Measurements from ENCODE around the gene ZC3H7A.

ZC3H7A gene

DNA sequence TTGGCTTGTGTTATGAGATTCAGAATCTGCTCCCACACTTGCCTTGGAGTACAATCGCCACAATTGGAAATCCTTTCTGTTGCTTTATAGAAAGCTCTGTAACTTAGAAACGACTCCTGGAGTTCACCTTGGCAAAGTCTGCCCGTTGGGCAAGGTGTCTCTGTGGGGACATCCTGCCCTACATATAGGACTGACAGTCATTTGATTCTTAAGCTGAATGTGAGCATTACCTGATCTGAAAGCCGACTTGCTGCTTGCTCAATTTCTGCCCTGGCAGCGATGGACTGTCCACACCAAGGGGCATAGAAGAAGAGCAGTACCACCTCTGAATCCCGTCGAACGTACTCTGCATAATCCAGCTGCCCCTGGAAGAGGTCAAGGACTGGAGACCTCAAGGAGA is 61.3 kb downstream of the ZC3H7A start:
- no peak for DNase-seq (ENCODE audit: low read depth)

DNA sequence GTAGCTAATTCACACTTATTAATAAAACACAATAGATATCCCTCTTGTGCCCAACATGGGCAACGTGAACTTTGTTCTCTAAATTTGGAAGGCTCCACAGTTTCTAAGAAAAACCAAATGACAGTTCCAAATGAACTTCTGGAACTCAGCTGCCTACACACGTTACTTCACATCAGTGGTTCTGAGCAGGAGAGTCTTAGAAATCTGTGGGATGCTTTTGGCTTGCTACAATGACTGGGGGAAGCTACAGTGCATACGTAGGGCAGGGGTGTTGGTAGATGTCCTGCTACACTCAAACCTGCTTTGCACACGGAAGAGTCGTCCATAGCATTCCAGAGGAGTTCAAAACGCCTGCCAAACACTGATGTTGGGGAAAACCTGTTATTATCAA is 62.4 kb downstream of the ZC3H7A start:
- DNase-seq (ENCODE audit: low read depth): no peak

DNA sequence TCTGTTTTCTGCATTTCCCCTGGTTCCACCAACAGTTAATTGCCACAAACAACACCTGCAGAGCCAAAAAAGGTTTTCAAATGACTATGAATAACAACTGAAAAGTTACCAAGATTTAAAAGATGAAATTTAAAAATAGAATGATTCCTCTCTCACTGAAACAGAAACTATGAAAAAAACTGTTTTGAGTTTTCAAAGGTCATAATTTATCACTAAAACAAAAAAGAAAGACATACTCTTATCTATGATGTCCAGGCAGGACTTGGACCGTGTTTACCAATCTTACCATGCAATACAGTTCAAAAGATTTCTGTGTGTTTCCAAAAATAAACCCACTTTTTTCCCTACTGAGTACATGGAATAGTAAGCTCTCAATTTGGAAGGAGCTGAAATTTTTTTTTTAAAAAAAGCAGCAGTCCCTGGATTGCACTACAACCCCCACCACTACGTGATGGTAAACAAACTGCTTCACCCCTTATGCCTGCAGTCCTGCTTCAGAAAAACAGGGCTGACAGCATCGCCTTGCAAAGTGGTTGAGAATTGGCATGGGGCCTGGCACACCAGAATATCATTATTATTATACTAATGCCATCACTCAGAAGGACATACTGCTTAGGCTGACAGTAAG is 62.9 kb downstream of the ZC3H7A start:
- DNase-seq (ENCODE audit: low read depth): no peak

DNA sequence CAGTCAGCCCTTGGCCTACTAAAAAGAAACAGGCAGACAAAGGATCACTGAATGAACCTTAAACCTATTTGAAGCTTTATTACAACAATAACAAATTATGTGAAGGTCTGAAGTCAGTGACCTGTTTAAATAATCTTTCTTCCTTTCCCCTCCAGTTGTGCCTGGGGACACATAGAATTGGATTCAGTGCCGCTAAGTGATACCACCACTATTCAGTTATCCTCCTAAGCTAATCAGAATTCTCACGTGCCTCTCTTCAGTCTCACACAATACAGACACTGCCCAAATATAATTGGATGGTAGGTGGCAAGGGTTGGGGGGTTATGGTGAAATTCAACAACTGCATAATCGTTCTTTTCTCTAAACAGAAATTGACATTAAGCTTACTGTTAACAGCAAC is 65.8 kb downstream of the ZC3H7A start:
- no peak for DNase-seq (ENCODE audit: low read depth)

DNA sequence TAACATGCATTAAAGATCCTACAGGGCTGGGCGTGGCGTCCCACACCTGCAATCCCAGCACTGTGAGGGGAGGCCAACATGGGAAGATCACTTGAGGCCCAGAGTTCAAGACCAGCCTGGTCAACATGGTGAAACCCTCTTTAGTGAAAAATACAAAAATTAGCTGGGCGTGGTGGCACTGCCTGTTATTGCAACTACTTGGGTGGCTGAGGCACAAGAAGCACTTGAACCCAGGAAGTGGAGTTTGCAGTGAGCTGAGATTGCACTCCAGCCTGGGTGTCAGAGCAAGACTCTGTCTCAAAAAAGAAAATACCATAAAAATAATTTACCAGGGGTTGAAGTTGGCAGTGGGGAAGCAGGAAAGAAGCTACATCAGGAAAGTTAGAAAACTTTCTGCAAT is 67.3 kb downstream of the ZC3H7A start:
- DNase-seq (ENCODE audit: low read depth): no peak

DNA sequence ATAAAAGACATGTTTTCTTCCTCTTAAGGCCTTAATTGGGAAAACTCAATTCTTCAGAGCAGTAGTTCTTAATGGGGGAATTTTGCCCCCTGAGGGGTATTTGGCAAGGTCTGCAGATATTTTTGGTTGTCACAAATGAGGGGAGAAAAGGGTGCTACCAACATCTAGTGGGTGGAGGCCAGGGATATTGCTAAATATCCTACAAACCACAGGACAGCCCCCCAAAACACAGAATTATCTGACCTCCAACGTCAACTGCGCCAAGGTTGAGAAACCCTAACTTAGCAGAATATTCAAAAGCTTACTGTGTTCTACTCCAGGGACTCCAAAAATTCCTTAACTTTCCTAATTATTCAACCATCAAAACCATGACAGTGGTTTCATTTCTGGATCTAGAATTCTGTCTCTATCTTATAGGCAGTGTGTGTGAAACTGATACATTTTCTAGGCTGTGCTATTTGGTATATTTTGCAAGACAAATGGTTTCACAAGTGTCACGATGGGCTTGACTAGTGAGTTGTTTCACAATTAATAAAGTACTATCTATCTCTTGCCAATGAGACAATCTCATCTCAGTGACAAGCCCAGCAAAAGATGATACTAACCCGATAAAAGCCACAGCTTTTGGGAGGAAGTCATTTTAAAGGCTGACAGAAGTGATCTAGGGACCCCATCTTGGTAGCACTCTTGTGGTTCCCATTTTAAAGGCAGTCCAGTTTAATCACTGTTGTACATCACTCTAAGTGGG is 69.1 kb downstream of the ZC3H7A start:
- no peak for DNase-seq (ENCODE audit: low read depth)

DNA sequence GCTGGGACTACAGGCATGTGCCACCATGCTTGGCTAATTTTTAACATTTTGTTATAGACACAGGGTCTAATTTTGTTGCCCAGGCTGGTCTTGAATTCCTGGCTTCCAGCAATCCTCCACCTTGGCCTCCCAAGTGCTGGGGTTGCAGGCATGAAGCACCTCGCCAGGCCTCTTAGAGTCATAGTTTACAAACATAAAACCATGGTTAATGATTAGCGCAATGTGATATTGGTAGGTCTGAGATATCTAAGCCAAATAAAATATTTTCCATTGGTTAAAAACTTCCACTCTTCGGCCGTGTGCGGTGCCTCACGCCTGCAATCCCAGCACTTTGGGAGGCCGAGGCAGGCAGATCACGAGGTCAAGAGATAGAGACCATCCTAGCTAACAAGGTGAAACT is 71.0 kb downstream of the ZC3H7A start:
- DNase-seq (ENCODE audit: low read depth): no peak

DNA sequence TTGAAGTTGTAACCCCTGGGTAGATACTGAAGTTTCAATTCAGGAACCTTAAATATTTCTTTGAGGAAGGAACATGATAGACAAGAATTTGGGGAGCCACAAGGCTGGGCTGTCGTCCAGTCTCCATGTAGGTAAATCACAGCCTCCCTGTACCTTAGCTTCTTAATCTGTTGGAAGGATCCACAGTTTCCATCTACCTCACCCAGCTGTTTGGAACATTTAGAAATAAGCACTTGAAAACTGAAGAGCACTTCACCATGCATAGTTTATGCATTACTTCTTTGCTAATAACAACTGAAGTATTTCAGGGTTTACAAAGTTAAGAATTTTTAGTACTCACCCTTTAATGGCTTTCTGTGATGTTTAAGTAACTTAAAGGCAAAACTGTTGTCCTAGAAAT is 71.6 kb downstream of the ZC3H7A start:
- DNase-seq (ENCODE audit: low read depth): no peak

DNA sequence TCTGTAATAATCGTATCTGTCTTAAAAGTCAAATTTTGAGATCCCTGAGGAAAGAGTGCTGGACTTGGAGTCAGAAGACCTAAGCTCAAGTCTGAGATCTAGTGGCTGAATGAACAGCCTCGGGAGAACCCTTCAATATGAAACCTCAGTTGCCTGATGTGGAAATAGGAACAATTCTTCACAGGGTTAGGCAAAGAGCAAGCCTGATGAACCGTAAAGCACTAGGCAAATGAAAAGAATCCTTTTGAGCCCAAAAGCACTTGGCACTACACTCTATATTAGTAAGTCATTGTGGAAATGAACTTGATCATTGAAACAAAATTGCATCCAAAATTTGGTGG is 74.6 kb downstream of the ZC3H7A start:
- DNase-seq (ENCODE audit: low read depth): no peak

DNA sequence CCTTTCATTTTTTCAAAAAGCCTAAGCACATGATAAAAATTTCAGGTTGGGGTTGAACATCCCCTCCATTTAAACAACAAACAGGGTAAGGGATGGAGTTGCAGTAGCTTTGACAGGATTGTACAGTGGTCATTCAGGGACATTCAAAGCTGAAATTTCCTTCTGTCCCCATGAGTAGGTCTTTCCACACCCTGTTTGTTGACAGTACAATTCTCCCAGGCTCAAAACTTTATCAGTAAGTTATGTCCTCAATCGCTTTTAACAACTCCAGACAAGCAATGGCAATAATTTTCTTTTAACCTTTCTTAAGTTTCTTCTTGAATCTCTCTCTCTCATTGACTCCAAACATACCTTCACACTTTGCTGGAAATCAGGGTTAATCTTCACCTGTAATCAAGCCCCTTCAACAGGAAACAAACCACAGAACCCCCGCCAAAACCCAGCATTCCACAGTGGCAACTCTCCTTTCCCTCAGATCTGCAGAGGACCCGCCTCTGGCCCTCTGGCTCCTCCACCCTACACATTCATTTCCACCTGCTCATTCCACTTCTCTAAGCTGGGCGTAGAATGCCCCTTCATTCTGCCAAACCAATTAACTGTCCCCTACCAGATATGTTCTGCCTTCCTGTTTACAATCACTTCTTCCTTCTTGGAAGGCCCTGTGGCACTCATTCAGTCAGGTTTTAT is 75.1 kb downstream of the ZC3H7A start:
- DNase-seq (ENCODE audit: low read depth): no peak

DNA sequence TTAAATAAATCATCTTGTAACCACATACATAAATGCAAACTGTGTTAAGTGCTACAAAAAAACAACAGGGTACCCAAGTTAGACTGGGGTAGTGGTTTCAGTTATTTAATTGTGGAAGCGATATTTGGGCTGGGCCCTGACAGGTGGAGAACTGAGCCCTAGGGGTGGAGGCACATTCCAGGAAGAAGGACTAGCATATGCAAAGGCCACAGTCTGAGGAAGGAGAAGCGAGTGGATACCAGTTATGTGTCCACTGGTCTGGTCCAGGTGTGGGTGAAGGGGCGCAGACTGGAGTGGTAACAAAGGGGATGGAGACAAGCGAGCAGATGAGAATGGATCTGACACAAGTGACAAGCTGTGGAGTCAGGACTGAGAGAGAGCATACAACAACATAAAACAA is 77.3 kb downstream of the ZC3H7A start:
- DNase-seq (ENCODE audit: low read depth): no peak

DNA sequence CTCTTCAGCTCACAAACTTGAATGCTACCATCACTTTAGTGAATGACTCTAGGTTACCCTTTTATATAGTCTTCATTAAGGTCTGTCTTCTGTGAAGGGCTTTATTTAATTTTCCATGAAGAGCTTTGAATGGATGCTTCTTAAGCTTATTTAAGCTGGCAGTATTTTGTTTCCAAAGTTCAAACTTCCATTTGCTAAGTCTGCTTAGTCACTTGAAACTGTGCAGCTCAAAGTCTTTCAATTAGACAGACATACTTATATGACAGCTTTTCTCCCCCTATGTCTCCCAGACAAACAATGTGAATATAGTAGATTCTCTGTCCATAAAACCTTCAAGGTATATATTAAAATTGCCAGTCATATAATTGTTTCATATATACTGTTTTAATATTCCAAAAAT is 77.9 kb downstream of the ZC3H7A start:
- DNase-seq (ENCODE audit: low read depth): no peak

DNA sequence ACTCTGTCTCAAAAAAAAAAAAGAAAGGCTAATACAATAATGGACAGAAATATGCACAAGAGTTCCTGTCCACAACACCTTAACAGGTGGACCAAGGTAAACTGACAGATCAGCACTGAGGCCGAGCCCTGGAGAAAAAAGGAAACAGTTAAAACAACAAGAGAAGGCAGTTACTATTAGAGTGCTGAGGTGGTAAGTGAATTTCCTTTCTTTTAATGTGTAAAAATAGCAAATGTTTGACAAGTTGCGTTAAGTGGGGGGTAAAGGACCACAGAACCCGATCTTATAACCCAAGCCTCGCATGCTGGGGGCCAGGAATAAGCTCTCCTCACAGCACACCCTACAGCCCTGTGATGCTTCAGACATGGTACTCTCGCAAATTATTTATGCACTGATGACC is 79.2 kb downstream of the ZC3H7A start:
- no peak for DNase-seq (ENCODE audit: low read depth)

DNA sequence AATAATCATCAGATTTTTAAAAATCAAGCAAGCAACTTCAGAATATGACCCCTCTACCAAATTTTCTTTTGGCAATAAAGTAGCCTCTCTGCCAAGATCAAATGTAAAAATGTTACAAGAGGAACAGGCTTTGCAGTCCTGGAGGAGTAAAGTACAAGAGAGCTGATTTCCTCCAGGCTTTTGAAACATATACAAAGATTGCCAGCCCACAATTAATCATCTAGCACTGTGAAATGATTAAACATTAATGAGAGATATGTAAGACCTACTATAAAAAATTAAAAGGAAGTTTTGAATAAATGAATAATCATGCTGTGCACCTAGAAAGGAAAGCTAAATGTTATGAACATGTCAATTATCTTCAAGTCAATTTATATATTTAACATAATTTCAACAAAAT is 80.7 kb downstream of the ZC3H7A start:
- DNase-seq (ENCODE audit: low read depth): no peak

DNA sequence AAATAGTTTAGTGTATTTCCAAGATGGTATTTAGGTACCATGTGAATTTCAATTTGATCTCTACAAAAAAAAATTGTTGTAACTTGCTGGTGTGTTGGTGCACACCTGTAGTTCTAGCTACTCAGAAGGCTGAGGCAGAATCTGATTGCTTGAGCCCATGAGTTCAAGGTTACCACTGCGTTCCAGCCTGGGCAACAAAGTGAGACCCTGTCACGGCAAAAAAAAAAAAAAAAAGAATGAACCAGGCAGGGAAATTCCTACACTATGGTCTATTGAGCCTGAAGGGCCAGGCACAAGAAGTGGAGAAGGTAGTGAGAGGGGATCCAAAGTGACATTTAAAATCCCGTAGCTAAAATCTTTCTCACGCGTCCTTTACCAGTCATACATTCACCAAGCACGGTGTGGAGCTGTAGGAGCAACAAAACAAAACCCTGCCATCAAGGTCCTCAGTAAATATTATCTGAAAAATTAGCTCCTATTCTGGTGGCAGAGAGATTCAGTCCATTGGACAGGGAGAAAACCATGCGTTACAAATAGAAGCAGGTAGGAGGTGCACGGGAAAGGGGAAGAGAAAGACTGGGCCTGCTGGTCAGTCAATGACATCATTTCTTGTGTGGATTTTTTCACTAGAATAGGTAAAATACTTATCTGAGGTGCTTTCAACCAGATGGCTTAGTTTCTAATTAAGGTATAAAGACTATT is 81.7 kb downstream of the ZC3H7A start:
- no peak for DNase-seq (ENCODE audit: low read depth)

DNA sequence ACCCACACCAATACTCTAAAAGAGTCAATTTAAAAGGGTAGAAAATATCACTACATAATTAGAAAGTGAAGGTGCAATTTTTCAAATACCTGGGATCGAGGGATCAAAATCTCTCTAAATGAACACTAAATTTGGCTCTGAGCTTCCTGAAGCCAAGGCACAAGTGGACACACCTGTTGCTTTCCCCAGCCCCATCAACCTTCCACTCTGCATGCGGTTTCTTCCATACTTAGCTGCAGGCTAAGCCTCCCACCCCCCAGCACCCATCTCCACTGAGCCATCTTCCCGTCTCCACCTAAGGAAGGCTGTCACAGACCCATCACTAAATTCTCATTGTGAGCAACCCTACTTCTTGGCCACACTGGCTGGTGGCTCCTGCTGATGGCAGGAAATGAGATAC is 84.9 kb downstream of the ZC3H7A start:
- DNase-seq (ENCODE audit: low read depth): no peak

DNA sequence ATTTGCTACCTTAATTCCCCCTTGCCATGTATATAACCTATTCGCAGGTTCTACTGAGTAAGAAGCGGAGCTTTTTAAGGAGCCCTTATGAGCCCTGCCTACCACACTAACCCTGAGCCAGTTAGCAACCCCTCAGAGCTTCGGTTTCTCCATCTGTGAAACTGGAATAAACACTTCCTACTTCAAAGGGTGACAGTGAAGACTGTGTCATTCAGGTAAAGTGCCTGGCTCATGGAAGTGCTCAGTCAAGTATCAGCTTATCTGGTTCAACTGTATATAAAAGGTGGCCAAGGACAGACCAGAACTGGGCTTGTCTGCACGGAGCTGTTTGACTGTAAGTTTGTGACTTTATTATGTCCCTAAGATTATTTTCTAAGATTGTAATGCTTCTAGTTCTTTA is 85.4 kb downstream of the ZC3H7A start:
- no peak for DNase-seq (ENCODE audit: low read depth)

DNA sequence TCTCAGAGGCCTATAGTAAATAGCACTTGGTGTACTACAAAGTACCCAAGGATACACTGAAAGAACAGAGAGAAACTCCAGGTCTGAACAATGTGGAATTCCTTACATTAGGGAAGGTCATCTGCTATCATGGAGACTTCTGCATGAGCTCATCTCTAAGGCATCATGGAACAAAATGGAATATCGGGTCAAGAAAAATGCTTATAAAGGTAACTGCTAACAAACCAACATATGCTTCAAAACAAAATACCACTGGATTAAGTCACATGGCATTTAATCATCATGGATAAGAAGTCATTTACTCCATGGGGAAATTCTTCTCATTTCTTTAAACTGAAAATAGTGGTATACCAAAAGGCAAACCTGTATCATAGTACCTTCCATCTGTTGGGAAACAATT is 88.6 kb downstream of the ZC3H7A start:
- DNase-seq (ENCODE audit: low read depth): no peak

DNA sequence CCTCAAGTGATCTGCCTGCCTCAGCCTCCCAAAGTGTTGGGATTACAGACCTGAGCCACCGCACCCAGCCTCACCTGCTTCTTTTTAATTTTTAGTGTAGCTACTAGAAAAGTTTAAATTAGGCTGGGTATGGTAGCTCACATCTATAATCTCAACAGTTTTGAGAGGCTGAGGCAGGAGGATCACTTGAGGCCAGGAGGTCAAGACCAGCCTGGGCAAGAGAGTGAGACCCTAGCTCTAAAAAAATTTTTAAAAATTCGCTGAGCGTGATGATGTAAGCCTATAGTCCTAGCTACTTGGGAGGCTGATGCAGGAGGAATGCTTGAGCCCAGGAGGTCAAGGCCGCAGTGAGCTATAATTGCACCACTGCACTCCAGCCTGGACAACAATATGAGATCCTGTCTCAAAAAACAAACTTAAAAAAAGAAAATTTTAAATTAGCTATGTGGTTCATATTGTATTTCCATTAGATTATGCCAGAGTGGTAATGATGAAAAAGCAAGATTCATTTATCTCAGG is 89.3 kb downstream of the ZC3H7A start:
- DNase-seq (ENCODE audit: low read depth): no peak

DNA sequence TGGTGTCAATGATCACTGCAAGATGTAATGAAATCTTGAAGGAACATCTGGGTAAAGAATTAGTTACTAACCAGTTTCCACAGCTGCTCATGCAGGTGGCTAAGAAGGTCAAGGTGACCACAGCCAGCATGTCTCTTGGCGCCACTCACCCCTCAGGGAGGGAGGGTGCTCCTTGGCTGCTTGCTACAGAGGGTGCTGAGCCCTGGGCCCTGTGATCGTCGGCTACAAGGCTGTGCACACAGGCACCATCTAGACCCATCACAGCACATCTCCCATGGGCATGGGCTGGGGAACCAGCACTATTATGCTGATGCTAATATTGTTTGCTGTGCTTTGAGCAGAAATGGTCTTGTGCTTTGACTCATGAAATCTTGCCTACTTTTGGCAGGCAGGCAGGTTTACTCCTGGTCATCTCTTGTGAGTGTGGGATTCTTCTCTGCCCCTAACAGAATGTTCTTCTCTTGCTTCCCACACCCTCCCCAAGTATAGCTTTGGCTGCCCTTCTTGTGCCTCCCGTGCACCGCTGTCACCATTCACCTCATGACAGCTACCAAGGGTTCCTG is 90.8 kb downstream of the ZC3H7A start:
- no peak for DNase-seq (ENCODE audit: low read depth)

DNA sequence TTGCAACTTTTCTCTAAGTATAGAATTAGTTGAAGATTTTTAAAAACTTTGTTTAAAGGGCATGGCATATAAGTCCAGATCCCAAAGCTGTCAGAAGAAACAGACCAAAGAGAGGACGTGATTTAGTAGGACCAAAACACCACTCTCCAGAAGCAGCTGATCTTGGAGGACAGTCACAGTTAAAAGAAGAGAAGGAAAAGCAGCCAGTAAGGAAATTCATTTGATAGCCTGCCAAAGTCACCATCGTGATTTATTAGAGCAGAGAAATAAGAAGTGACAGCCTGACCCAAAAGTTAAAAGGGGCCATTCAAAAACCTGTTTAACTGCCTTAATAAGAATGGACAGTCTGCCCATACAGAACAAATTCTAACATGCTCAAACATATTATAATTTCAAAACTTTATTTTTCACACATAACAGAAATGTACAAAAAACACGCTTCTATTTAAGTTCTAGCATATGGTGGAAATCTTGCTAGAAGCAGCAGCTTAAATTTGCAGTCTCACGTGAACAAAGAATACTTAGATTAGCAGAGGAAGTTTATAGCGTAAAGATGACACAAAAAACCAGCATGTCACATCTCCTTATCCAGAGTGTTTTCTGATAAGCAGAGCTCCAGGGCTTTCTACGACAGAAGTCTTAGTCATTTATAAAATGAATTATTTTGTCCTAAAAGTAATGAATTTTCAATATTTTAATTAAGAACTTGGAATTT is 91.6 kb downstream of the ZC3H7A start:
- DNase-seq (ENCODE audit: low read depth): no peak

All from stimulated activated CD8-positive, alpha-beta memory T cell treated with anti-CD3 and anti-CD28 coated beads, Interleukin-15, amount 100 ng/mL, for 1 hour (primary cell).